Endothelial cell of umbilical vein (primary cell): ENCODE data around the gene STYX. TPM values are rescaled to one million over a fixed set of nuclear protein-coding genes. Genes with fewer than 3 reads are reported as not detected.
A peak's percentile ranks its signal among the peaks of the same experiment; 100 is the strongest.

Experiments
- BruUV-seq: library from RNA; stranded (reverse); fragments of 400-500 nt; replicated peaks from 2 replicates; lab custom pipeline; 2021; lab: Mats Ljungman, UMichigan
- CTCF ChIA-PET: fragments of 300-600, 350-600 bp; sonication (Branson Sonifier 250); formaldehyde crosslinking; loops from one replicate; lab custom pipeline; 2021; ENCODE audit warnings: antibody characterized with exemption, inconsistent platforms; lab: Charles Lee
- POLR2A ChIA-PET: fragments of 300-600, 350-600 bp; sonication (Branson Sonifier 250); formaldehyde crosslinking; loops from one replicate; lab custom pipeline; 2021; ENCODE audit warnings: antibody characterized with exemption, inconsistent platforms; lab: Charles Lee
- DNase-seq: peaks from one replicate; pipeline ENCODE4 v3.0.0-alpha.2; 2011; ENCODE audit warnings: low read depth, low spot score
- FAIRE-seq: peaks from 2 replicates; lab custom pipeline; 2011; peaks lifted over from hg19 to GRCh38; lab: Jason Lieb, UNC
- H2AFZ ChIP-seq: 2 replicates; pipeline ENCODE4 v1.6.0; 2012; ENCODE audit warnings: low read depth, low read length, control low read depth, inconsistent platforms
- H3K27ac ChIP-seq: 2 replicates; pipeline ENCODE4 v1.5.1; 2011; ENCODE audit warnings: low read depth, mild to moderate bottlenecking, control low read depth, low read length, moderate library complexity; ENCODE audit not compliant: insufficient read depth
- H3K27me3 ChIP-seq, 2 experiments: 2 replicates each; pipeline versions ENCODE4 v1.6.0 to v1.6.1; 2011; ENCODE audit warnings: low read length in 2 of 2, mixed read lengths in 1 of 2; ENCODE audit not compliant: control insufficient read depth in 2 of 2, insufficient read depth in 2 of 2
- H3K36me3 ChIP-seq, 2 experiments: 2 replicates in 1 of 2; 3 replicates in 1 of 2; pipeline ENCODE4 v1.5.1; 2011; ENCODE audit warnings: low read length in 2 of 2, mild to moderate bottlenecking in 1 of 2, moderate library complexity in 1 of 2; ENCODE audit not compliant: control insufficient read depth in 2 of 2, insufficient read depth in 2 of 2; ENCODE audit errors: extremely low read depth in 1 of 2
- H3K4me1 ChIP-seq: 3 replicates; pipeline ENCODE4 v1.5.1; 2011; ENCODE audit warnings: mild to moderate bottlenecking, low read length; ENCODE audit not compliant: control insufficient read depth, insufficient read depth; ENCODE audit errors: extremely low read depth
- H3K4me2 ChIP-seq: 2 replicates; pipeline ENCODE4 v1.6.1; 2011; ENCODE audit warnings: low read length, control low read depth, mixed read lengths; ENCODE audit not compliant: insufficient read depth
- H3K4me3 ChIP-seq, 3 experiments: fragments of 200-600 bp in 1 of 3; sonication (generic), shearing (Covaris generic) in 1 of 3; replicated peaks in 1 of 3; 2 replicates each; pipeline ENCODE4 v1.5.1; 2011 to 2016; ENCODE audit warnings: control low read depth in 3 of 3, low read length in 3 of 3, mild to moderate bottlenecking in 2 of 3, inconsistent platforms in 1 of 3, low read depth in 1 of 3, moderate library complexity in 1 of 3; ENCODE audit not compliant: insufficient read depth in 1 of 3
- H3K79me2 ChIP-seq: 2 replicates; pipeline ENCODE4 v1.6.0; 2012; ENCODE audit warnings: low read length, inconsistent platforms; ENCODE audit not compliant: control insufficient read depth, insufficient read depth
- H3K9ac ChIP-seq: replicated peaks from 2 replicates; pipeline ENCODE3; 2011; ENCODE audit warnings: low read length, control low read depth; ENCODE audit not compliant: insufficient read depth; ENCODE audit errors: extremely low read depth
- H3K9me1 ChIP-seq: replicated peaks from 3 replicates; pipeline ENCODE4 v1.6.0; 2011; ENCODE audit warnings: mild to moderate bottlenecking, low read length; ENCODE audit not compliant: control insufficient read depth, insufficient read depth; ENCODE audit errors: extremely low read depth
- H3K9me3 ChIP-seq: replicated peaks from 2 replicates; pipeline ENCODE4 v1.5.1; 2012; ENCODE audit warnings: low read length, inconsistent platforms; ENCODE audit not compliant: control insufficient read depth, insufficient read depth
- H4K20me1 ChIP-seq: replicated peaks from 2 replicates; pipeline ENCODE3; 2011; ENCODE audit warnings: mild to moderate bottlenecking, low read length; ENCODE audit not compliant: control insufficient read depth, insufficient read depth; ENCODE audit errors: extremely low read depth
- FOS ChIP-seq: IDR thresholded peaks from 2 replicates; pipeline ENCODE4 v1.6.1; 2011; ENCODE audit warnings: mild to moderate bottlenecking, low read length, moderate library complexity, borderline replicate concordance; ENCODE audit not compliant: insufficient read depth
- POLR2A ChIP-seq: IDR thresholded peaks from 2 replicates; pipeline ENCODE4 v1.6.1; 2012; ENCODE audit warnings: low read depth, mild to moderate bottlenecking, control low read depth, low read length
- POLR2AphosphoS5 ChIP-seq: IDR thresholded peaks from 2 replicates; pipeline ENCODE4 v1.6.1; 2012; ENCODE audit warnings: low read depth, mild to moderate bottlenecking, control low read depth, low read length, moderate library complexity; ENCODE audit not compliant: insufficient read depth
- dilution Hi-C: fragments of 300-500 bp; cut with MboI; formaldehyde crosslinking; loops from one replicate; pipeline ENCODE4 v1.15.0; 2019; ENCODE audit warnings: low sequenced_read_pairs; ENCODE audit not compliant: extremely low pct_ligation_motif_present
- intact Hi-C: fragments of 100-400 bp; cut with micrococcal nuclease; formaldehyde crosslinking; loops from one replicate; pipeline ENCODE4 v1.10.0; 2022
- polyA plus RNA-seq, 4 experiments: library from polyadenylated mRNA; depleted of rRNA in 3 of 4; stranded (reverse) in 3 of 4; unstranded in 1 of 4; fragments of >200 nt; gene quantifications; 2 replicates each; pipeline versions ENCODE4 v1.2.1 to v1.2.3, GENCODE V29; 2011 to 2012; ENCODE audit warnings: missing spikeins in 1 of 4
- total RNA-seq: library from RNA; stranded (reverse); gene quantifications from 2 replicates; pipeline ENCODE4 v1.2.3, GENCODE V29; 2021
- TF ChIP-seq, protein P1 (sequence below): IDR thresholded peaks from 2 replicates; pipeline ENCODE4 v1.6.1; 2011; ENCODE audit not compliant: insufficient read depth, insufficient read length
- TF ChIP-seq, protein P2 (sequence below), 2 donors: IDR thresholded peaks; 1 replicate in 1 of 2; 2 replicates in 1 of 2; pipeline ENCODE4 v1.5.1; 2011; ENCODE audit warnings: low read length in 2 of 2, mild to moderate bottlenecking in 2 of 2, moderate library complexity in 2 of 2, control low read depth in 1 of 2, inconsistent platforms in 1 of 2, low read depth in 1 of 2; ENCODE audit not compliant: insufficient read depth in 1 of 2; ENCODE audit errors: extremely low read depth in 1 of 2

Gene STYX
- total and polyA plus RNA-seq, 2 donors (not counting 3 experiments of a cell fraction or from before 2014, with no cell fraction given) = 6.2 to 21.3 TPM

DNA sequence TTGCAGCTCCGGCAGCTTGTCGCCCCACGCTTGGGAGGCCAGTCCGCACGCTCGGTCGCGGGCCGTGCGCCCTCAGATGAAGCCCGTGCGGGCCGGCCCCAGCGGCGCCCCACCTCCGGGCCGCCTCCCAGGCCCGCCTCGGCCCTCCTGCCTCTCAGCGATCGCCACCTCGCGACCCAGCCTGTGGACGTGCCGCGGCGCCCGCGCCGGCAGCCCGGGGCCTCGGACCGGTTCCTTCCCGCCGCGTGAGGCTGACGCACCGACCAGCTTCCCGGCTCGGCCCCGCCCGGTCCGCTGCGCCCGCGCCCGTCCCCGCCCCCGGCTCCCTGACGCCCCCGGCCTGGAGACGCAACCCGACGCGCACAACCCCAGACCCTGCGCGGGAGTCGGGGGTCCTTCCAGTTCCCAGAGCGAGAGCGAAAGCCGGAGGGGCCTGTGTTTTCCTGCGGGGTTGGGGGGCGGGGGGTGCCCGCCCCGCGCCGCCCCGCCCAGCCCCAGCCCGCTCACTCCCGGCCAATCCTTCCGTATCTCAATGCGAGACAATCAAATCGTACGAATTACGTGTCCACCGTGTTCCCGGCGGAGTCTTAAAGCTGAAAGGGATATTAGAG, 34.4 kb upstream of the STYX start, which contains the start of gene ERO1A:
TSS of gene ERO1A (minus strand) at position 78 of the 611 bp plus-strand sequence. CDS start at position 1, 77 bp downstream.
- Histone ChIP-seq H3K4me1 (peaks cover 13% of the 10 kb centered on the region), H3K27ac (peak within 1 kb of the TSS; percentile 80), H4K20me1 (peaks cover 3% of the 10 kb centered on the region), H2AFZ (peak within 1 kb of the TSS; percentile 83), H3K27me3 (no peaks in the 10 kb centered on the region), H3K79me2 (peaks cover 46% of the 10 kb centered on the region), H3K4me2 (peak within 1 kb of the TSS; percentile 92), H3K9ac (peak within 1 kb of the TSS; percentile 95), H3K36me3 (no peaks in the 10 kb centered on the region), H3K9me1 (no peaks in the 10 kb centered on the region), H3K4me3 (peak within 1 kb of the TSS; percentile 33 to 74 (median 60)), H3K9me3 (no peaks in the 10 kb centered on the region)
- peak; percentile 82 for FAIRE-seq
- intact Hi-C loops = no loop called here
- ChIA-PET CTCF (interaction anchor here (0.8 to 2.2 kb wide), 5 partner anchors 9 to 143 kb away, joined by 3 to 6 read pairs (median 4); partner anchors contain the start of genes GPR137C and TXNDC16), POLR2A (interaction anchor here (0.6 to 0.9 kb wide), 4 partner anchors 11 to 394 kb away, joined by 3 to 5 read pairs (median 4); no protein-coding TSS in a partner anchor)
- peak; percentile 86 for DNase-seq
- no TSS peak for BruUV-seq
- dilution Hi-C loops = no loop called here
- TF ChIP-seq, protein P1, sequence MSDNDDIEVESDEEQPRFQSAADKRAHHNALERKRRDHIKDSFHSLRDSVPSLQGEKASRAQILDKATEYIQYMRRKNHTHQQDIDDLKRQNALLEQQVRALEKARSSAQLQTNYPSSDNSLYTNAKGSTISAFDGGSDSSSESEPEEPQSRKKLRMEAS = no peak
- TF ChIP-seq POLR2AphosphoS5 (peak; percentile 72), FOS (peak; percentile 27), POLR2A (peak; percentile 42)
- TF ChIP-seq, protein P2, sequence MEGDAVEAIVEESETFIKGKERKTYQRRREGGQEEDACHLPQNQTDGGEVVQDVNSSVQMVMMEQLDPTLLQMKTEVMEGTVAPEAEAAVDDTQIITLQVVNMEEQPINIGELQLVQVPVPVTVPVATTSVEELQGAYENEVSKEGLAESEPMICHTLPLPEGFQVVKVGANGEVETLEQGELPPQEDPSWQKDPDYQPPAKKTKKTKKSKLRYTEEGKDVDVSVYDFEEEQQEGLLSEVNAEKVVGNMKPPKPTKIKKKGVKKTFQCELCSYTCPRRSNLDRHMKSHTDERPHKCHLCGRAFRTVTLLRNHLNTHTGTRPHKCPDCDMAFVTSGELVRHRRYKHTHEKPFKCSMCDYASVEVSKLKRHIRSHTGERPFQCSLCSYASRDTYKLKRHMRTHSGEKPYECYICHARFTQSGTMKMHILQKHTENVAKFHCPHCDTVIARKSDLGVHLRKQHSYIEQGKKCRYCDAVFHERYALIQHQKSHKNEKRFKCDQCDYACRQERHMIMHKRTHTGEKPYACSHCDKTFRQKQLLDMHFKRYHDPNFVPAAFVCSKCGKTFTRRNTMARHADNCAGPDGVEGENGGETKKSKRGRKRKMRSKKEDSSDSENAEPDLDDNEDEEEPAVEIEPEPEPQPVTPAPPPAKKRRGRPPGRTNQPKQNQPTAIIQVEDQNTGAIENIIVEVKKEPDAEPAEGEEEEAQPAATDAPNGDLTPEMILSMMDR (IDR thresholded peaks at IDR 0.05; ENCODE audit: extremely low read depth in 1 of 2, insufficient read depth in 1 of 2, low read depth in 1 of 2, low read length in 2 of 2) = no peak
